Endothelial cell of umbilical vein (primary cell): ENCODE results near the gene TGM4.

Experiments used
- CTCF ChIP-seq, 2 donors: IDR thresholded peaks; 1 replicate in 1 of 2; 2 replicates in 1 of 2; pipeline ENCODE4 v1.5.1; 2011; ENCODE audit warnings: low read length in 2 of 2, mild to moderate bottlenecking in 2 of 2, moderate library complexity in 2 of 2, control low read depth in 1 of 2, inconsistent platforms in 1 of 2, low read depth in 1 of 2; ENCODE audit not compliant: insufficient read depth in 1 of 2; ENCODE audit errors: extremely low read depth in 1 of 2
- EZH2 ChIP-seq: IDR thresholded peaks from 2 replicates; pipeline ENCODE4 v1.6.1; 2012; ENCODE audit warnings: borderline replicate concordance, low read depth, mild to moderate bottlenecking, moderate library complexity, low read length, inconsistent platforms; ENCODE audit not compliant: severe bottlenecking
- FOS ChIP-seq: IDR thresholded peaks from 2 replicates; pipeline ENCODE4 v1.6.1; 2011; ENCODE audit warnings: mild to moderate bottlenecking, low read length, moderate library complexity, borderline replicate concordance; ENCODE audit not compliant: insufficient read depth
- GATA2 ChIP-seq: IDR thresholded peaks from 2 replicates; pipeline ENCODE4 v1.7.0; 2011; ENCODE audit warnings: low read depth, mild to moderate bottlenecking, moderate library complexity, mixed read lengths, low read length; ENCODE audit not compliant: insufficient read length, insufficient read depth
- MAX ChIP-seq: IDR thresholded peaks from 2 replicates; pipeline ENCODE4 v1.6.1; 2011; ENCODE audit not compliant: insufficient read depth, insufficient read length
- POLR2A ChIP-seq: IDR thresholded peaks from 2 replicates; pipeline ENCODE4 v1.6.1; 2012; ENCODE audit warnings: low read depth, mild to moderate bottlenecking, control low read depth, low read length
- POLR2AphosphoS5 ChIP-seq: IDR thresholded peaks from 2 replicates; pipeline ENCODE4 v1.6.1; 2012; ENCODE audit warnings: low read depth, mild to moderate bottlenecking, control low read depth, low read length, moderate library complexity; ENCODE audit not compliant: insufficient read depth

- TF ChIP-seq CTCF (IDR thresholded peaks at IDR 0.05; ENCODE audit: extremely low read depth in 1 of 2, insufficient read depth in 1 of 2, low read depth in 1 of 2, low read length in 2 of 2) (no peak), FOS (no peak), POLR2A (no peak), POLR2AphosphoS5 (no peak), EZH2 (no peak), MAX (no peak), GATA2 (no peak)
Observed at GRCh38 chr3:44958386-44958785, 84.0 kb downstream of the TGM4 start.
